Stomach (tissue), 9 donors: ENCODE data around the gene RECK. TPM values are rescaled to one million over a fixed set of nuclear protein-coding genes. Genes with fewer than 3 reads are reported as not detected.

Source experiments
- DNase-seq, 2 donors: peaks; one replicate each; pipeline versions ENCODE4 v3.0.0 to v3.0.0-alpha.2; 2013 to 2019
- H3K27ac ChIP-seq, 5 donors: fragments of 200-600 bp in 4 of 5; sonication (generic) in 4 of 5; one replicate each; pipeline ENCODE4 v1.5.1; 2013 to 2019; ENCODE audit warnings: mild to moderate bottlenecking in 1 of 5, moderate library complexity in 1 of 5
- H3K27me3 ChIP-seq, 3 donors: fragments of 200-600 bp; sonication (generic); one replicate each; pipeline ENCODE4 v1.5.1; 2017 to 2019; ENCODE audit warnings: mixed run types in 1 of 3
- H3K36me3 ChIP-seq, 4 donors: fragments of 200-600 bp; sonication (generic); 1 replicate in 3 of 4; 2 replicates in 1 of 4; pipeline ENCODE4 v1.5.1; 2016 to 2019
- H3K4me1 ChIP-seq, 4 donors: fragments of 200-600 bp; sonication (generic); one replicate each; pipeline ENCODE4 v1.5.1; 2016 to 2019
- H3K4me3 ChIP-seq, 4 donors: fragments of 200-600 bp; sonication (generic) in 3 of 4; one replicate each; pipeline ENCODE4 v1.5.1; 2016 to 2019; ENCODE audit warnings: mild to moderate bottlenecking in 1 of 4
- H3K9me3 ChIP-seq, 4 donors: fragments of 200-600 bp; sonication (generic); one replicate each; pipeline ENCODE4 v1.5.1; 2016 to 2019
- CTCF ChIP-seq, 7 experiments: fragments of 450-650 bp in 4 of 7; fragments of 200-600 bp in 3 of 7; sonication (generic) in 3 of 7; IDR thresholded peaks; one replicate each; pipeline ENCODE4 v1.5.1; 2016 to 2019; ENCODE audit warnings: antibody characterized with exemption in 7 of 7, control low read depth in 2 of 7, mild to moderate bottlenecking in 1 of 7
- EP300 ChIP-seq: sonication (generic); formaldehyde crosslinking; IDR thresholded peaks from one replicate; pipeline ENCODE4 v1.6.1; 2017; ENCODE audit warnings: antibody characterized with exemption
- POLR2A ChIP-seq, 4 donors: fragments of 450-650 bp; IDR thresholded peaks; one replicate each; pipeline ENCODE4 v1.6.1; 2016; ENCODE audit warnings: antibody characterized with exemption in 4 of 4, control low read depth in 2 of 4, mild to moderate bottlenecking in 1 of 4, moderate library complexity in 1 of 4
- POLR2AphosphoS5 ChIP-seq, 3 donors: sonication (generic); formaldehyde crosslinking; IDR thresholded peaks; one replicate each; pipeline ENCODE4 v1.6.1; 2016; ENCODE audit warnings: antibody characterized with exemption in 3 of 3
- WGBS, 5 donors: extraction: QIAGEN DNeasy Blood & Tissue Kit in 3 of 5; methylation state at CpG; one replicate each; pipeline versions ENCODE4 v1.1.5 to v1.1.7; 2013 to 2018; 5-methylcytosine and 5-hydroxymethylcytosine counted together
- intact Hi-C: fragments of 100-400 bp; cut with DNase I; formaldehyde crosslinking; loops from one replicate; pipeline ENCODE4 v1.15.1; 2023; ENCODE audit warnings: low total_unique reads
- polyA plus RNA-seq, 3 donors: library from polyadenylated mRNA; stranded (reverse); fragments of 200-250 nt; gene quantifications; one replicate each; pipeline ENCODE4 v1.2.3, GENCODE V29; 2013
- total RNA-seq, 5 donors: library from RNA; depleted of rRNA; stranded (reverse); fragments of >200 nt; gene quantifications; one replicate each; pipeline versions ENCODE4 v1.1.0 to v1.2.3, GENCODE V29; 2014 to 2016
- donor health status: healthy with polysubstance abuse.
- donor health status: Bipolar disorder and iron deficiency.
- donor health status: healthy.

The RECK gene
- total and polyA plus RNA-seq, 8 donors: 2.3 to 19.3 (median 4.8) TPM

GRCh38 chr9:36092509-36093215 is 55.9 kb downstream of the RECK start:
- intact Hi-C loops: no loop called here
- Histone ChIP-seq H3K27me3 (no peaks in the 10 kb centered on the region), H3K9me3 (no peaks in the 10 kb centered on the region), H3K27ac (peak overlapping the region in 4 of 5 donors; percentile 10 to 34 (median 26)), H3K4me1 (peaks cover 0 to 25% (median 9%) of the 10 kb centered on the region in 4 donors), H3K4me3 (no peak overlapping the region), H3K36me3 (no peaks in the 10 kb centered on the region)
- TF ChIP-seq EP300: no peak
- TF ChIP-seq CTCF (IDR thresholded peaks at IDR 0.05): no peak
- TF ChIP-seq POLR2A (IDR thresholded peaks at IDR 0.05): no peak
- no peak for TF ChIP-seq POLR2AphosphoS5 (IDR thresholded peaks at IDR 0.05)
- peak in 1 of 2 donors; percentile 43 for DNase-seq
- 75 to 86% (median 83%) methylated on average over 9 of the region's 9 CpGs for WGBS, 5 donors

DNA sequence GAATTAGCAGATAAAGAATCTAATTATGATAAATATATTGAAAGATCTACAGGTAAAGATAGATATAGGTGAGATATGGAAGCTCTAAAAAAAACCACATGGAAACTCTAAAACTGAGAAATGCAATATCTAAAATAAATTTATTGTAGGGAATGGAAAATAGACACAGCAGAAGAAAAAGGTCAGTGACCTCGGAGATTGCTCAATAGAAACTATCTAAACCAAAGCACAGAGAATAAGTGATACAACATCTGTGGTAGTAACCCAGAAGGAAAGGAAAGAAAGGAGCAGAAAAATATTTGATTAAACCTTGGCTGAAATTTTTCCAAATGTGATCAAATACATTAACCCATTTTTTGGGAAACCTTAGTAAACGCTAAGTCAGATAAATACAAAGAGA is 56.7 kb downstream of the RECK start:
- 89 to 95% (median 94%) methylated on average over 2 of the region's 2 CpGs for WGBS, 5 donors
- intact Hi-C loops: no loop called here
- H3K27ac ChIP-seq: no peak overlapping the region
- no peaks in the 10 kb centered on the region for H3K27me3 ChIP-seq
- DNase-seq: no peak
- no peak overlapping the region for H3K4me3 ChIP-seq
- no peaks in the 10 kb centered on the region for H3K36me3 ChIP-seq
- no peaks in the 10 kb centered on the region for H3K9me3 ChIP-seq
- peaks cover 0 to 25% (median 9%) of the 10 kb centered on the region in 4 donors for H3K4me1 ChIP-seq
- no peak for TF ChIP-seq CTCF (IDR thresholded peaks at IDR 0.05)

- intact Hi-C loops: loop anchor here (5.0 kb wide), 1 partner anchor 63 kb away; no protein-coding TSS in a partner anchor
- no peak overlapping the region for H3K27ac ChIP-seq
These were observed 63.0 kb downstream of the RECK start for GRCh38 chr9:36099718-36100117.

DNA sequence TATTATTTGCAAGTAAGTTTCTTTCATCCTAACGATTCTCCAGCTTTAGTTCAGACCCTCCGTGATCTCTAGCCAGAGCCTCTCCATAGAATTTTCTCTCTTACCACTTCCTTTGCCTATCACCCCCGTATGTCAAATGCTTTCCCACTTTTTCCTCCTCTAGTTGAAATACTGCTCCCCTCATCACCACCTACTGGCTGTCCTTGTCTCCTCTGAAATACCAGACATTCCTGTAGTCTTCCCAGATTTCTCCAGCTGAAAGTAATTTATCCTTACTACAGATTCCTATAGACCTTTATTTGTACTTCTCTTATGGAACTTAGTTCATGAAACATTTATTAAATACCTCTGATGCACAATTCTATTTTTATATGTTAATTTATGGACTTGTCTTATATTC is 63.8 kb downstream of the RECK start:
- Histone ChIP-seq H3K36me3 (no peaks in the 10 kb centered on the region), H3K9me3 (no peaks in the 10 kb centered on the region), H3K27me3 (no peaks in the 10 kb centered on the region), H3K4me1 (peaks cover 0 to 13% (median 0%) of the 10 kb centered on the region in 4 donors), H3K4me3 (no peak overlapping the region), H3K27ac (no peak overlapping the region)
- DNase-seq: no peak
- intact Hi-C loops: loop anchor here (5.0 kb wide), 1 partner anchor 62 kb away; no protein-coding TSS in a partner anchor
- TF ChIP-seq EP300 (no peak), POLR2AphosphoS5 (IDR thresholded peaks at IDR 0.05) (no peak), CTCF (IDR thresholded peaks at IDR 0.05) (no peak), POLR2A (IDR thresholded peaks at IDR 0.05) (no peak)
- 64 to 77% (median 70%) methylated on average over 3 of the region's 3 CpGs for WGBS, 5 donors

More at GRCh38 chr9:36099718-36100117, 63.0 kb downstream of the RECK start:
- no peaks in the 10 kb centered on the region for H3K9me3 ChIP-seq
- no peaks in the 10 kb centered on the region for H3K36me3 ChIP-seq
- no peak for TF ChIP-seq POLR2AphosphoS5 (IDR thresholded peaks at IDR 0.05)
- no peak for TF ChIP-seq EP300
- TF ChIP-seq POLR2A (IDR thresholded peaks at IDR 0.05): no peak
- no peak for TF ChIP-seq CTCF (IDR thresholded peaks at IDR 0.05)
- no peak for DNase-seq
- H3K4me3 ChIP-seq: no peak overlapping the region
- WGBS, 5 donors: 51 to 77% (median 66%) methylated on average over 1 of the region's 1 CpG
- H3K27me3 ChIP-seq: no peaks in the 10 kb centered on the region
- H3K4me1 ChIP-seq: peaks cover 0 to 13% (median 0%) of the 10 kb centered on the region in 4 donors
